ENCODE data around the gene CDHR2. TPM values are rescaled to one million over a fixed set of nuclear protein-coding genes. Genes with fewer than 3 reads are reported as not detected.
A peak's percentile ranks its signal among the peaks of the same experiment; 100 is the strongest.

Gene CDHR2
- total and polyA plus RNA-seq, 2 donors from 2014 or later, result 4.2 to 8.0 TPM

DNA sequence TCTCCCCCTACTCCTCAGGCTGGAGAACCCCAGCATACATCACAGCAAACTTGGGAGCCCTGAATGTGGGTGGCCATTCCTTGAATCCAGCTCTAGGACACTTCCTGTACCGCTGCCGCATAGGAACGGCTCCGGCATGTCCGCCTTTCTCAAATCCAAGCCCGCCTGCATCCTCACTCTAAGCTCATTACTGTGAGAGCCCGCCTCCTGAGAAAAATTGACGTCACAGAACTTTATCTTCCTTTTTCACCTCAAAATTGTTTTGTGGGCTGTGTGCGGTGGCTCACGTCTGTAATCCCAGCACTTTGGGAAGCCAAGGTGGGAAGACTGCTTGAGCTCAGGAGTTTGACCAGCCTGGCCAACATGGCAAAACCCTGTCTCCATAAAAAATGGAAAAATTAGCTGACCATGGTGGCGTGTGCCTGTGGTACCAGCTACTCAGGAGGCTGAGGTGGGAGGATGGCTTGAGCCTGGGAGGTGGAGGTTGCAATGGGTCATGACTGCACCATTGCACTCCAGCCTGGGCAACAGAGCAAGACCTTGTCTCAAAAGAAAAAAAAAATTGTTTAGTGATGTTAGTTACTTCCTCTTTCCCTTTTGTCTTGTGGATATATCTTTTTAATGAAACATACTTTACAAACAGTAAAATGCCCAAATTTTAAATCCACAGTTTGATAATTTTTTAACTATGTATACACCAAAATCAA lies 34.7 kb upstream of the CDHR2 start:
- FAIRE-seq (no peak), DNase-seq (peak in 1 of 5 donors; percentile 32)
- Histone ChIP-seq H3K4me3 (ENCODE audit: low read length in 3 of 3) (no peak overlapping the region), H3K36me3 (ENCODE audit: control insufficient read depth in 2 of 3, insufficient read depth in 3 of 3, low read length in 3 of 3) (no peaks in the 10 kb centered on the region), H3K9ac (ENCODE audit: low read length in 3 of 3) (no peak overlapping the region), H3K27ac (ENCODE audit: low read depth in 2 of 2, low read length in 2 of 2) (no peak overlapping the region), H3K27me3 (ENCODE audit: control insufficient read depth, insufficient read depth, low read length) (no peaks in the 10 kb centered on the region), H3K9me3 (ENCODE audit: control insufficient read depth in 2 of 3, insufficient read depth in 1 of 3, low read length in 3 of 3) (no peaks in the 10 kb centered on the region), H3K4me1 (ENCODE audit: control insufficient read depth in 2 of 3, insufficient read depth in 2 of 3, low read depth in 1 of 3, low read length in 3 of 3) (no peaks in the 10 kb centered on the region)
- TF ChIP-seq, protein P1, sequence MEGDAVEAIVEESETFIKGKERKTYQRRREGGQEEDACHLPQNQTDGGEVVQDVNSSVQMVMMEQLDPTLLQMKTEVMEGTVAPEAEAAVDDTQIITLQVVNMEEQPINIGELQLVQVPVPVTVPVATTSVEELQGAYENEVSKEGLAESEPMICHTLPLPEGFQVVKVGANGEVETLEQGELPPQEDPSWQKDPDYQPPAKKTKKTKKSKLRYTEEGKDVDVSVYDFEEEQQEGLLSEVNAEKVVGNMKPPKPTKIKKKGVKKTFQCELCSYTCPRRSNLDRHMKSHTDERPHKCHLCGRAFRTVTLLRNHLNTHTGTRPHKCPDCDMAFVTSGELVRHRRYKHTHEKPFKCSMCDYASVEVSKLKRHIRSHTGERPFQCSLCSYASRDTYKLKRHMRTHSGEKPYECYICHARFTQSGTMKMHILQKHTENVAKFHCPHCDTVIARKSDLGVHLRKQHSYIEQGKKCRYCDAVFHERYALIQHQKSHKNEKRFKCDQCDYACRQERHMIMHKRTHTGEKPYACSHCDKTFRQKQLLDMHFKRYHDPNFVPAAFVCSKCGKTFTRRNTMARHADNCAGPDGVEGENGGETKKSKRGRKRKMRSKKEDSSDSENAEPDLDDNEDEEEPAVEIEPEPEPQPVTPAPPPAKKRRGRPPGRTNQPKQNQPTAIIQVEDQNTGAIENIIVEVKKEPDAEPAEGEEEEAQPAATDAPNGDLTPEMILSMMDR (IDR thresholded peaks at IDR 0.05; ENCODE audit: borderline replicate concordance, extremely low read depth, insufficient read depth), result no peak
- intact Hi-C loops (cut with DNase I), result no loop called here

DNA sequence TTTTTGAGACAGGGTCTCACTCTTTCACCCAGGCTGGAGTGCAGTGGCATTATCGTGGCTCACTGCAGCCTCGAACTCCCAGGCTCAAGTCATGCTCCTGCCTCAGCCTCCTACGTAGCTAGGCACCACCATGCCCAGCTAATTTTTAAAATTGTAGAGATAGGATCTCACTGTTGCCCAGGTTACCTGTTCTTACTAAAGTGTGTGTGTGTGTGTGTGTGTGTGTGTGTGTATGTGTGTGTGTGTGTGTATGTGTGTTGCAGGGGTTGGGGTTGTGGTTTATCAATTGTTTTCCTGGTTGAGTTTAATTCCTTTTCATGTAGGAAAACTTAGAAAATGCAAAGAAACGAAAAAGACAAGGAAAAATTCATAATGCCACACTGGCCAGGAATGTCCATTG lies 33.7 kb upstream of the CDHR2 start:
- FAIRE-seq, result no peak
- Histone ChIP-seq H3K27me3 (ENCODE audit: control insufficient read depth, insufficient read depth, low read length) (no peaks in the 10 kb centered on the region), H3K9ac (ENCODE audit: low read length in 3 of 3) (no peak overlapping the region), H3K4me3 (ENCODE audit: low read length in 3 of 3) (no peak overlapping the region), H3K27ac (ENCODE audit: low read depth in 2 of 2, low read length in 2 of 2) (no peak overlapping the region), H3K4me1 (ENCODE audit: control insufficient read depth in 2 of 3, insufficient read depth in 2 of 3, low read depth in 1 of 3, low read length in 3 of 3) (no peaks in the 10 kb centered on the region), H3K9me3 (ENCODE audit: control insufficient read depth in 2 of 3, insufficient read depth in 1 of 3, low read length in 3 of 3) (no peaks in the 10 kb centered on the region), H3K36me3 (ENCODE audit: control insufficient read depth in 2 of 3, insufficient read depth in 3 of 3, low read length in 3 of 3) (no peaks in the 10 kb centered on the region)
- TF ChIP-seq, protein P1 (IDR thresholded peaks at IDR 0.05; ENCODE audit: borderline replicate concordance, extremely low read depth, insufficient read depth), result no peak
- DNase-seq, result peak in 1 of 5 donors; percentile 18
- intact Hi-C loops (cut with DNase I), result no loop called here

DNA sequence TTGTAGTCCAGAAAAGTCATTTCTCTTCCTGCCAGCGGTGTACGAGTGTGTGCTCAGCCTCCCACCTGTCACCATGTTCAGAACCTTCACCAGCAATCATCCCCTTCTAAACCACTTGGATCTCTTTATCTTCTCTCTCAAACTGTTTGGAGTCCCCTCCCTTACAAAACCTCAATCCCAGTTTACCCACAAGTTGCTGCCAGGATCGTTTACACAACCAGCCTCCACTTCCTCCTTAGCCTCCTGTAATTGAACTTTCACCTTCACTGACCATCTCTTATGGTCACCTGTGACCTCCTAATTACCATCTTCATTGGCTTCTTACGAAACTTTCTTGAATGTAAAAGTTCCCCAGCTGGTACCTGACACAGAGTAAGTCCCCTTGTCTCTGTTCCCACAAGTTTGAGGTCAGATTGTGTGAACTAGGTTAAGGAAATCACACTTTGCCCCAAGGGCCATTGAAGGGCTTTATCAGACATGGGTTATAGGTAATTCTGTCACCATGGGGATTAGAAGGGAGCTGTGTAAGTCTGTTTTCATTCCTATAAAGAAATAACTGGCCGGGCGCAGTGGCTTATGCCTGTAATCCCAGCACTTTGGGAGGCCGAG lies 32.0 kb upstream of the CDHR2 start:
- no peaks in the 10 kb centered on the region for H3K4me1 ChIP-seq (ENCODE audit: control insufficient read depth in 2 of 3, insufficient read depth in 2 of 3, low read depth in 1 of 3, low read length in 3 of 3)
- H3K9ac ChIP-seq (ENCODE audit: low read length in 3 of 3), result no peak overlapping the region
- TF ChIP-seq, protein P1 (IDR thresholded peaks at IDR 0.05; ENCODE audit: borderline replicate concordance, extremely low read depth, insufficient read depth), result no peak
- no peak for FAIRE-seq
- no peaks in the 10 kb centered on the region for H3K36me3 ChIP-seq (ENCODE audit: control insufficient read depth in 2 of 3, insufficient read depth in 3 of 3, low read length in 3 of 3)
- no peak overlapping the region for H3K4me3 ChIP-seq (ENCODE audit: low read length in 3 of 3)
- no peaks in the 10 kb centered on the region for H3K27me3 ChIP-seq (ENCODE audit: control insufficient read depth, insufficient read depth, low read length)
- no peaks in the 10 kb centered on the region for H3K9me3 ChIP-seq (ENCODE audit: control insufficient read depth in 2 of 3, insufficient read depth in 1 of 3, low read length in 3 of 3)
- intact Hi-C loops (cut with DNase I), result no loop called here
- DNase-seq, result no peak
- H3K27ac ChIP-seq (ENCODE audit: low read depth in 2 of 2, low read length in 2 of 2), result no peak overlapping the region
